SK-N-SH treated with all-trans-retinoic acid at 6 μM for 48 hours (cell line): ENCODE results near the gene GSS.

ENCODE experiments used
- BACH2 ChIP-seq: fragments of 250-450 bp; sonication (Bioruptor Pico); IDR thresholded peaks from 2 replicates; pipeline ENCODE4 v1.9.0; 2021; ENCODE audit warnings: mild to moderate bottlenecking, borderline replicate concordance
- ISL1 ChIP-seq: fragments of 250-450 bp; sonication (Bioruptor Pico); IDR thresholded peaks from 2 replicates; pipeline ENCODE4 v2.1.2; 2022; ENCODE audit warnings: mild to moderate bottlenecking, moderate library complexity
- RARB ChIP-seq: fragments of 250-450 bp; sonication (Bioruptor Pico); IDR thresholded peaks from 2 replicates; pipeline ENCODE4 v1.8.0; 2021; ENCODE audit warnings: mild to moderate bottlenecking, moderate library complexity
- TOX ChIP-seq: fragments of 250-450 bp; sonication (Bioruptor Pico); IDR thresholded peaks from 2 replicates; pipeline ENCODE4 v1.8.0; 2021; ENCODE audit warnings: mild to moderate bottlenecking, moderate library complexity, borderline replicate concordance
- ZFP3 ChIP-seq: fragments of 250-450 bp; sonication (Bioruptor Pico); IDR thresholded peaks from 2 replicates; pipeline ENCODE4 v1.5.0; 2020; ENCODE audit warnings: mild to moderate bottlenecking, moderate library complexity
- ZFP30 ChIP-seq: fragments of 450-650 bp; formaldehyde crosslinking; IDR thresholded peaks from 2 replicates; pipeline ENCODE4 v1.5.0; 2022; ENCODE audit warnings: mild to moderate bottlenecking, moderate library complexity
- ZNF8 ChIP-seq: fragments of 450-650 bp; formaldehyde crosslinking; IDR thresholded peaks from 2 replicates; pipeline ENCODE4 v1.5.0; 2020; ENCODE audit warnings: mild to moderate bottlenecking, moderate library complexity
- TF ChIP-seq, protein P1 (sequence below): fragments of 250-450 bp; sonication (Bioruptor Pico); IDR thresholded peaks from 2 replicates; pipeline ENCODE4 v1.8.0; 2020; ENCODE audit warnings: mild to moderate bottlenecking, moderate library complexity, borderline replicate concordance
- TF ChIP-seq, protein P2 (sequence below): fragments of 250-450 bp; sonication (Bioruptor Pico); IDR thresholded peaks from 2 replicates; pipeline ENCODE4 v1.5.1; 2020; ENCODE audit warnings: low read depth, mild to moderate bottlenecking, moderate library complexity
- TF ChIP-seq, protein P3 (sequence below): fragments of 250-450 bp; sonication (Bioruptor Pico); IDR thresholded peaks from 2 replicates; pipeline ENCODE4 v1.5.0; 2020; ENCODE audit warnings: mild to moderate bottlenecking, moderate library complexity
- TF ChIP-seq, protein P4 (sequence below): fragments of 250-450 bp; sonication (Bioruptor Pico); IDR thresholded peaks from 2 replicates; pipeline ENCODE4 v1.8.0; 2021; ENCODE audit warnings: low read depth, mild to moderate bottlenecking, moderate library complexity, borderline replicate concordance

DNA sequence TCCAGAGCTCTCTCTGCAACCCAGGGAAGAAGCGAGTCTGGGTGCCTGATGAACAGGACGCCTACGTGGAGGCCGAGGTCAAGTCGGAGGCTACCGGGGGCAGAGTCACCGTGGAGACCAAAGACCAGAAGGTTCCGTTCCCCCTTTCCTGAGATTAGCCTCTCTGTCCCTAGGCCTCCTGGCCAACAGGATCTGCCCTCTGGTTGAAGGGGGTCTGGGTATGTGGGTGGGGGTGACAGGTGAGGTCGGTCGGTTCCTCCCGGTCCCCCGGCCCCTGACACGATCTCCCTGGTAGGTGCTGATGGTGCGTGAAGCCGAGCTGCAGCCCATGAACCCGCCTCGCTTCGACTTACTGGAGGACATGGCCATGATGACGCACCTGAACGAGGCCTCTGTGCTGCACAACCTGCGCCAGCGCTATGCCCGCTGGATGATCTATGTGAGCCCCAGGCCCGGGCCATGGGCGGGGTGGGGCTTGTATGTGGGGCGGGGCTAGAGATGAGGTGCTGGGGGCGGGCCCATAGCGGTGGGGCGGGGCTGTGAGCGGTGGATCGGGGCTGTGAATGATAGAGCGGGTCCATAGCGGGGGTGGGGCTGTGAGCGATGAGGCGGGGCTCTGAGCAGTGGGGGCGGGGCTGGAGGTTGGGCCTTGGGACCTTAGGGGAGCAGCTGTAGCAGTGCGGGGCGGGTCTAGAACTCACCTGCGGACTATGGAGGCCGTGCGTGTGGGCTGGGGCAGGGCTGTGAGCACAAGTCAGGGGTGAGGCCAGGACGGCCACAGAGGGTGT is 24.0 kb upstream of the GSS start:
- TF ChIP-seq, protein P1, sequence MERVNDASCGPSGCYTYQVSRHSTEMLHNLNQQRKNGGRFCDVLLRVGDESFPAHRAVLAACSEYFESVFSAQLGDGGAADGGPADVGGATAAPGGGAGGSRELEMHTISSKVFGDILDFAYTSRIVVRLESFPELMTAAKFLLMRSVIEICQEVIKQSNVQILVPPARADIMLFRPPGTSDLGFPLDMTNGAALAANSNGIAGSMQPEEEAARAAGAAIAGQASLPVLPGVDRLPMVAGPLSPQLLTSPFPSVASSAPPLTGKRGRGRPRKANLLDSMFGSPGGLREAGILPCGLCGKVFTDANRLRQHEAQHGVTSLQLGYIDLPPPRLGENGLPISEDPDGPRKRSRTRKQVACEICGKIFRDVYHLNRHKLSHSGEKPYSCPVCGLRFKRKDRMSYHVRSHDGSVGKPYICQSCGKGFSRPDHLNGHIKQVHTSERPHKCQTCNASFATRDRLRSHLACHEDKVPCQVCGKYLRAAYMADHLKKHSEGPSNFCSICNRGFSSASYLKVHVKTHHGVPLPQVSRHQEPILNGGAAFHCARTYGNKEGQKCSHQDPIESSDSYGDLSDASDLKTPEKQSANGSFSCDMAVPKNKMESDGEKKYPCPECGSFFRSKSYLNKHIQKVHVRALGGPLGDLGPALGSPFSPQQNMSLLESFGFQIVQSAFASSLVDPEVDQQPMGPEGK = no peak
- no peak for TF ChIP-seq TOX (CRISPR knock-in tag)
- TF ChIP-seq ZFP3 = no peak
- TF ChIP-seq, protein P2, sequence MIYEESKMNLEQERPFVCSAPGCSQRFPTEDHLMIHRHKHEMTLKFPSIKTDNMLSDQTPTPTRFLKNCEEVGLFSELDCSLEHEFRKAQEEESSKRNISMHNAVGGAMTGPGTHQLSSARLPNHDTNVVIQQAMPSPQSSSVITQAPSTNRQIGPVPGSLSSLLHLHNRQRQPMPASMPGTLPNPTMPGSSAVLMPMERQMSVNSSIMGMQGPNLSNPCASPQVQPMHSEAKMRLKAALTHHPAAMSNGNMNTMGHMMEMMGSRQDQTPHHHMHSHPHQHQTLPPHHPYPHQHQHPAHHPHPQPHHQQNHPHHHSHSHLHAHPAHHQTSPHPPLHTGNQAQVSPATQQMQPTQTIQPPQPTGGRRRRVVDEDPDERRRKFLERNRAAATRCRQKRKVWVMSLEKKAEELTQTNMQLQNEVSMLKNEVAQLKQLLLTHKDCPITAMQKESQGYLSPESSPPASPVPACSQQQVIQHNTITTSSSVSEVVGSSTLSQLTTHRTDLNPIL (CRISPR knock-in tag) = no peak
- TF ChIP-seq, protein P3, sequence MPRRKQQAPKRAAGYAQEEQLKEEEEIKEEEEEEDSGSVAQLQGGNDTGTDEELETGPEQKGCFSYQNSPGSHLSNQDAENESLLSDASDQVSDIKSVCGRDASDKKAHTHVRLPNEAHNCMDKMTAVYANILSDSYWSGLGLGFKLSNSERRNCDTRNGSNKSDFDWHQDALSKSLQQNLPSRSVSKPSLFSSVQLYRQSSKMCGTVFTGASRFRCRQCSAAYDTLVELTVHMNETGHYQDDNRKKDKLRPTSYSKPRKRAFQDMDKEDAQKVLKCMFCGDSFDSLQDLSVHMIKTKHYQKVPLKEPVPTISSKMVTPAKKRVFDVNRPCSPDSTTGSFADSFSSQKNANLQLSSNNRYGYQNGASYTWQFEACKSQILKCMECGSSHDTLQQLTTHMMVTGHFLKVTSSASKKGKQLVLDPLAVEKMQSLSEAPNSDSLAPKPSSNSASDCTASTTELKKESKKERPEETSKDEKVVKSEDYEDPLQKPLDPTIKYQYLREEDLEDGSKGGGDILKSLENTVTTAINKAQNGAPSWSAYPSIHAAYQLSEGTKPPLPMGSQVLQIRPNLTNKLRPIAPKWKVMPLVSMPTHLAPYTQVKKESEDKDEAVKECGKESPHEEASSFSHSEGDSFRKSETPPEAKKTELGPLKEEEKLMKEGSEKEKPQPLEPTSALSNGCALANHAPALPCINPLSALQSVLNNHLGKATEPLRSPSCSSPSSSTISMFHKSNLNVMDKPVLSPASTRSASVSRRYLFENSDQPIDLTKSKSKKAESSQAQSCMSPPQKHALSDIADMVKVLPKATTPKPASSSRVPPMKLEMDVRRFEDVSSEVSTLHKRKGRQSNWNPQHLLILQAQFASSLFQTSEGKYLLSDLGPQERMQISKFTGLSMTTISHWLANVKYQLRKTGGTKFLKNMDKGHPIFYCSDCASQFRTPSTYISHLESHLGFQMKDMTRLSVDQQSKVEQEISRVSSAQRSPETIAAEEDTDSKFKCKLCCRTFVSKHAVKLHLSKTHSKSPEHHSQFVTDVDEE = no peak
- TF ChIP-seq, protein P4, sequence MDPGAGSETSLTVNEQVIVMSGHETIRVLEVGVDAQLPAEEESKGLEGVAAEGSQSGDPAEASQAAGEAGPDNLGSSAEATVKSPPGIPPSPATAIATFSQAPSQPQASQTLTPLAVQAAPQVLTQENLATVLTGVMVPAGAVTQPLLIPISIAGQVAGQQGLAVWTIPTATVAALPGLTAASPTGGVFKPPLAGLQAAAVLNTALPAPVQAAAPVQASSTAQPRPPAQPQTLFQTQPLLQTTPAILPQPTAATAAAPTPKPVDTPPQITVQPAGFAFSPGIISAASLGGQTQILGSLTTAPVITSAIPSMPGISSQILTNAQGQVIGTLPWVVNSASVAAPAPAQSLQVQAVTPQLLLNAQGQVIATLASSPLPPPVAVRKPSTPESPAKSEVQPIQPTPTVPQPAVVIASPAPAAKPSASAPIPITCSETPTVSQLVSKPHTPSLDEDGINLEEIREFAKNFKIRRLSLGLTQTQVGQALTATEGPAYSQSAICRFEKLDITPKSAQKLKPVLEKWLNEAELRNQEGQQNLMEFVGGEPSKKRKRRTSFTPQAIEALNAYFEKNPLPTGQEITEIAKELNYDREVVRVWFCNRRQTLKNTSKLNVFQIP = no peak
- no peak for TF ChIP-seq ZNF8 (CRISPR knock-in tag)
- no peak for TF ChIP-seq ZFP30 (CRISPR knock-in tag)
- no peak for TF ChIP-seq ISL1 (CRISPR knock-in tag)
- no peak for TF ChIP-seq RARB (CRISPR knock-in tag)
- TF ChIP-seq BACH2 (CRISPR knock-in tag) = no peak
